Natural killer cell (primary cell): ENCODE measurements around the gene SETD1B. TPM values are rescaled to one million over a fixed set of nuclear protein-coding genes. Genes with fewer than 3 reads are reported as not detected.
A peak's percentile ranks its signal among the peaks of the same experiment; 100 is the strongest.

Experiments used
- ATAC-seq, 3 donors: fragments of 150-1000 bp in 2 of 3; fragments of 200-7000 bp in 1 of 3; cut with Tn5 transposase; 1 replicate in 1 of 3; 2 replicates in 2 of 3; pipeline ENCODE4 v1.10.0; 2021; ENCODE audit warnings: mild to moderate bottlenecking in 2 of 3, moderate library complexity in 2 of 3
- DNase-seq, 2 donors: peaks; one replicate each; pipeline versions ENCODE4 v3.0.0 to v3.0.0-alpha.2; 2013 to 2021; ENCODE audit warnings: mixed read lengths in 1 of 2
- H3K27ac ChIP-seq: one replicate; pipeline ENCODE4 v1.5.1; 2013; ENCODE audit warnings: mild to moderate bottlenecking, low read length
- H3K27me3 ChIP-seq: one replicate; pipeline ENCODE4 v1.6.1; 2013; ENCODE audit warnings: low read length; ENCODE audit not compliant: control insufficient read depth, insufficient read depth
- H3K36me3 ChIP-seq: one replicate; pipeline ENCODE4 v1.6.1; 2013; ENCODE audit warnings: low read length; ENCODE audit not compliant: control insufficient read depth, insufficient read depth
- H3K4me1 ChIP-seq: one replicate; pipeline ENCODE4 v1.6.1; 2013; ENCODE audit warnings: low read length; ENCODE audit not compliant: control insufficient read depth, insufficient read depth
- H3K4me3 ChIP-seq: one replicate; pipeline ENCODE4 v1.5.1; 2013; ENCODE audit warnings: low read length
- H3K9me3 ChIP-seq: one replicate; pipeline ENCODE4 v1.6.1; 2013; ENCODE audit warnings: low read length; ENCODE audit not compliant: control insufficient read depth, insufficient read depth
- H3K27ac Mint-ChIP-seq, 2 donors: one replicate each; pipeline ENCODE4 v1.8.0; 2022; ENCODE audit warnings: mild to moderate bottlenecking in 2 of 2, mixed read lengths in 2 of 2, moderate library complexity in 1 of 2
- H3K27me3 Mint-ChIP-seq, 2 donors: one replicate each; pipeline ENCODE4 v1.8.0; 2022; ENCODE audit warnings: low read depth in 2 of 2, mixed read lengths in 2 of 2
- H3K36me3 Mint-ChIP-seq: one replicate; pipeline ENCODE4 v1.8.0; 2022; ENCODE audit warnings: mixed read lengths
- H3K4me1 Mint-ChIP-seq, 2 donors: one replicate each; pipeline ENCODE4 v1.8.0; 2022; ENCODE audit warnings: mixed read lengths in 2 of 2
- H3K4me3 Mint-ChIP-seq: one replicate; pipeline ENCODE4 v1.8.0; 2022; ENCODE audit warnings: mild to moderate bottlenecking, moderate library complexity, mixed read lengths
- H3K9me3 Mint-ChIP-seq, 2 donors: one replicate each; pipeline ENCODE4 v1.8.0; 2022; ENCODE audit warnings: mixed read lengths in 2 of 2
- CTCF ChIP-seq: fragments of 200-600 bp; IDR thresholded peaks from one replicate; pipeline ENCODE4 v1.8.0; 2022; ENCODE audit warnings: antibody characterized with exemption
- WGBS: methylation state at CpG from one replicate; pipeline ENCODE4 v1.1.7; 2013; ENCODE audit warnings: missing lambda C conversion rate; ENCODE audit not compliant: insufficient coverage; 5-methylcytosine and 5-hydroxymethylcytosine counted together
- intact Hi-C: fragments of 100-400 bp; cut with micrococcal nuclease; formaldehyde crosslinking; loops from one replicate; pipeline ENCODE4 v1.14.2; 2022
- total RNA-seq, 4 donors: library from RNA; stranded (reverse); fragments of 120-200 nt in 1 of 4; gene quantifications; one replicate each; pipeline versions ENCODE4 v1.2.3 to v1.2.4, GENCODE V29; 2013 to 2022

Gene SETD1B
- total RNA-seq, 3 donors from 2014 or later (not counting 1 experiment from before 2014, with no cell fraction given) = 55.1 to 57.5 (median 56.2) TPM

GRCh38 chr12:121820056-121820455 lies 16.2 kb downstream of the SETD1B start:
- H3K4me3 ChIP-seq = no peak overlapping the region
- DNase-seq (no peak), ATAC-seq (no peak)
- no peaks in the 10 kb centered on the region for H3K9me3 Mint-ChIP-seq
- H3K36me3 Mint-ChIP-seq = peaks cover 6% of the 10 kb centered on the region
- no peaks in the 10 kb centered on the region for H3K27me3 Mint-ChIP-seq
- no peaks in the 10 kb centered on the region for H3K9me3 ChIP-seq
- no peak for TF ChIP-seq CTCF
- H3K4me1 ChIP-seq = no peaks in the 10 kb centered on the region
- H3K4me3 Mint-ChIP-seq = no peak overlapping the region
- peaks cover 6% of the 10 kb centered on the region in 2 donors for H3K4me1 Mint-ChIP-seq
- 97% methylated on average over 7 of the region's 7 CpGs for WGBS
- no peaks in the 10 kb centered on the region for H3K27me3 ChIP-seq
- intact Hi-C loops = no loop called here
- peaks cover 70% of the 10 kb centered on the region for H3K36me3 ChIP-seq
- no peak overlapping the region for H3K27ac Mint-ChIP-seq
- H3K27ac ChIP-seq = no peak overlapping the region

DNA sequence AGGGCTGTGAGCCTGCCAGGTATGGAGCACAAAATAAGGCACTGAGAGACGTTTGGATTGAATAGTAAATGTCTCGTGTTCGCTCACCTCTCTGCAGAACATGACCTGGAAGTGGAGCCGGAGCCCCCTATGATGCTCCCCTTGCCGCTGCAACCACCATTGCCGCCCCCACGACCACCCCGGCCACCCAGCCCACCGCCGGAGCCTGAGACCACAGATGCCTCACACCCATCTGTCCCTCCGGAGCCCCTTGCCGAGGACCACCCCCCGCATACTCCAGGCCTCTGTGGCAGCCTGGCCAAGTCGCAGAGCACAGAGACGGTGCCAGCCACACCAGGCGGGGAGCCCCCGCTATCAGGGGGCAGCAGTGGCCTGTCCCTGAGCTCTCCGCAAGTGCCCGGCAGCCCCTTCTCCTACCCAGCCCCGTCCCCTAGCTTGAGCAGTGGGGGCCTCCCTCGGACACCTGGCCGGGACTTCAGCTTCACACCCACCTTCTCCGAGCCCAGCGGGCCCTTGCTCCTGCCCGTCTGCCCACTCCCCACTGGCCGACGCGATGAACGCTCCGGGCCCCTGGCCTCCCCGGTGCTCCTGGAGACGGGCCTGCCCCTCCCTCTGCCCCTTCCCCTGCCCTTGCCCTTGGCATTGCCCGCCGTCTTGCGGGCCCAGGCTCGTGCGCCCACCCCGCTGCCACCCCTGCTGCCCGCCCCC lies 18.7 kb downstream of the SETD1B start:
- Mint-ChIP-seq H3K36me3 (no peaks in the 10 kb centered on the region), H3K27ac (no peak overlapping the region), H3K4me1 (peaks cover 6 to 12% of the 10 kb centered on the region in 2 donors), H3K27me3 (no peaks in the 10 kb centered on the region), H3K9me3 (no peaks in the 10 kb centered on the region), H3K4me3 (no peak overlapping the region)
- no peaks in the 10 kb centered on the region for H3K4me1 ChIP-seq
- no peak overlapping the region for H3K27ac ChIP-seq
- H3K36me3 ChIP-seq = peaks cover 61% of the 10 kb centered on the region
- H3K27me3 ChIP-seq = no peaks in the 10 kb centered on the region
- TF ChIP-seq CTCF = no peak
- H3K9me3 ChIP-seq = no peaks in the 10 kb centered on the region
- 96% methylated on average over 39 of the region's 39 CpGs for WGBS
- intact Hi-C loops = no loop called here
- ATAC-seq (peak in 1 of 3 donors; percentile 11), DNase-seq (no peak)
- no peak overlapping the region for H3K4me3 ChIP-seq

DNA sequence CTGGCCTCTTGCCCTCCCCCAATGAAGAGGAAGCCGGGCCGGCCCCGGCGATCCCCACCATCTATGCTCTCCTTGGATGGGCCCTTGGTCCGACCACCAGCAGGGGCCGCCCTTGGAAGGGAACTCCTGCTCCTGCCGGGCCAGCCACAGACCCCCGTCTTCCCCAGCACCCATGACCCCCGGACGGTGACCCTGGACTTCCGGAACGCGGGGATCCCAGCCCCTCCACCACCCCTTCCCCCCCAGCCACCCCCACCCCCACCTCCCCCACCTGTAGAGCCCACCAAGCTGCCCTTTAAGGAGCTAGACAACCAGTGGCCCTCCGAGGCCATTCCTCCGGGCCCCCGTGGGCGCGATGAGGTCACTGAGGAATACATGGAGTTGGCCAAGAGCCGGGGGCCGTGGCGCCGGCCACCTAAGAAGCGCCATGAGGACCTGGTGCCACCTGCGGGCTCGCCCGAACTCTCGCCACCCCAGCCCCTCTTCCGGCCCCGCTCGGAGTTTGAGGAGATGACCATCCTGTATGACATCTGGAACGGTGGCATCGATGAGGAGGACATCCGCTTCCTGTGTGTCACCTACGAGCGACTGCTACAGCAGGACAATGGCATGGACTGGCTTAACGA lies 19.4 kb downstream of the SETD1B start:
- Histone ChIP-seq H3K9me3 (no peaks in the 10 kb centered on the region), H3K4me3 (no peak overlapping the region), H3K4me1 (no peaks in the 10 kb centered on the region), H3K36me3 (peaks cover 61% of the 10 kb centered on the region), H3K27me3 (no peaks in the 10 kb centered on the region), H3K27ac (no peak overlapping the region)
- H3K27me3 Mint-ChIP-seq = no peaks in the 10 kb centered on the region
- no peak overlapping the region for H3K4me3 Mint-ChIP-seq
- DNase-seq (no peak), ATAC-seq (no peak)
- 95% methylated on average over 31 of the region's 36 CpGs for WGBS
- no peaks in the 10 kb centered on the region for H3K36me3 Mint-ChIP-seq
- intact Hi-C loops = no loop called here
- peaks cover 6 to 12% of the 10 kb centered on the region in 2 donors for H3K4me1 Mint-ChIP-seq
- H3K27ac Mint-ChIP-seq = no peak overlapping the region
- no peaks in the 10 kb centered on the region for H3K9me3 Mint-ChIP-seq
- TF ChIP-seq CTCF = no peak
